Heart left ventricle (tissue), 16 donors: ENCODE measurements around the gene NOL12. TPM values are rescaled to one million over a fixed set of nuclear protein-coding genes. Genes with fewer than 3 reads are reported as not detected.

Experiments
- ATAC-seq, 4 donors: fragments of 200-7000 bp; cut with Tn5 transposase; one replicate each; pipeline ENCODE4 v1.9.1; 2020 to 2022; ENCODE audit warnings: moderate library complexity in 4 of 4, mild to moderate bottlenecking in 3 of 4, moderate number of reproducible peaks in 1 of 4
- DNase-seq, 5 donors: peaks; one replicate each; pipeline ENCODE4 v3.0.0-alpha.2; 2020
- H3K27ac ChIP-seq, 12 donors: fragments of 200-600 bp; sonication (generic) in 4 of 12; one replicate each; pipeline versions ENCODE4 v1.5.0 to v1.8.0; 2016 to 2022; ENCODE audit warnings: mild to moderate bottlenecking in 2 of 12
- H3K27me3 ChIP-seq, 9 donors: fragments of 200-600 bp; sonication (generic) in 2 of 9; one replicate each; pipeline versions ENCODE4 v1.5.1 to v1.8.0; 2016 to 2022; ENCODE audit warnings: mild to moderate bottlenecking in 3 of 9
- H3K36me3 ChIP-seq, 9 donors: fragments of 200-600 bp; sonication (generic) in 2 of 9; one replicate each; pipeline versions ENCODE4 v1.5.0 to v1.8.0; 2018 to 2022; ENCODE audit warnings: mild to moderate bottlenecking in 2 of 9
- H3K4me1 ChIP-seq, 12 donors: fragments of 200-600 bp; sonication (generic) in 4 of 12; one replicate each; pipeline versions ENCODE4 v1.5.0 to v1.8.0; 2016 to 2022; ENCODE audit warnings: mild to moderate bottlenecking in 3 of 12
- H3K4me3 ChIP-seq, 12 donors: fragments of 200-600 bp; sonication (generic) in 4 of 12; one replicate each; pipeline versions ENCODE4 v1.5.0 to v1.8.0; 2017 to 2022; ENCODE audit warnings: mild to moderate bottlenecking in 9 of 12, moderate library complexity in 4 of 12
- H3K9me3 ChIP-seq, 12 donors: fragments of 200-600 bp; sonication (generic) in 4 of 12; one replicate each; pipeline versions ENCODE4 v1.5.0 to v1.8.0; 2016 to 2022; ENCODE audit warnings: mild to moderate bottlenecking in 1 of 12
- POLR2A ChIP-seq, 2 donors: fragments of 450-650 bp; IDR thresholded peaks; one replicate each; pipeline ENCODE4 v1.6.1; 2017; ENCODE audit warnings: antibody characterized with exemption in 2 of 2, mild to moderate bottlenecking in 2 of 2, moderate library complexity in 2 of 2
- WGBS, 4 donors: extraction: QIAGEN DNeasy Blood & Tissue Kit in 2 of 4; methylation state at CpG; one replicate each; pipeline versions ENCODE4 v1.1.5 to v1.1.7; 2013 to 2018; 5-methylcytosine and 5-hydroxymethylcytosine counted together
- intact Hi-C, 10 donors: fragments of 100-400 bp; cut with DNase I; formaldehyde crosslinking; loops; one replicate each; pipeline versions ENCODE4 v1.11.1 to v1.14.2; 2022
- polyA plus RNA-seq, 2 donors: library from polyadenylated mRNA; stranded (reverse); fragments of 200-250 nt; gene quantifications; one replicate each; pipeline ENCODE4 v1.2.3, GENCODE V29; 2013
- total RNA-seq, 9 donors: library from RNA; depleted of rRNA in 2 of 9; stranded (reverse); fragments of >200 nt in 2 of 9; fragmentation: NEBNext Ultra II Directional in 3 of 9; extraction: Animal tissue kit (Norgen Biotek cat#: 25700) in 3 of 9; gene quantifications; one replicate each; pipeline versions ENCODE4 v1.1.0 to v1.2.4, GENCODE V29; 2016 to 2023
- TF ChIP-seq, protein P1 (sequence below), 12 donors: fragments of 200-600 bp; sonication (generic) in 4 of 12; IDR thresholded peaks; one replicate each; pipeline versions ENCODE4 v1.5.0 to v1.8.0; 2018 to 2022; ENCODE audit warnings: antibody characterized with exemption in 12 of 12, mild to moderate bottlenecking in 5 of 12
- donor health status: ischemic (EF 13 %, LVEDD 7.1; RV severe dilation, severe dysfunction).
- donor health status: healthy with polysubstance abuse.
- donor health status: DM: no; HTN: yes; CAD: no.
- donor health status: DM: no; HTN: no; CAD: no.
- donor health status: ischemic (EF 25% LVEDD 6.9; RV normal size, moderate dysfunction).
- donor health status: ischemic (EF 25% LVEDD 5.7; RV mildly dilated, moderate dysfunction).
- donor health status: healthy.
- donor health status: DM: yes; HTN: yes; CAD: no.
- donor health status: ischemic (EF 35%, LVEDD 5.7; RV mildly dilated, moderate dysfunction).
- donor health status: nonischemic (EF 11% LVEDD 7.7; RV severe dilation, severe dysfunction).
- donor health status: DM: yes; HTN: yes; CAD: no.
- donor health status: PGD.
- donor health status: ischemic (EF 29% LVEDD 5.4; RV normal size, mild dysfunction).
- donor health status: nonischemic (EF 23%, LVEDD 6.1; RV moderate dilation, normal function).

Gene NOL12
- total and polyA plus RNA-seq, 11 donors, result 8.0 to 29.2 (median 14.3) TPM

DNA sequence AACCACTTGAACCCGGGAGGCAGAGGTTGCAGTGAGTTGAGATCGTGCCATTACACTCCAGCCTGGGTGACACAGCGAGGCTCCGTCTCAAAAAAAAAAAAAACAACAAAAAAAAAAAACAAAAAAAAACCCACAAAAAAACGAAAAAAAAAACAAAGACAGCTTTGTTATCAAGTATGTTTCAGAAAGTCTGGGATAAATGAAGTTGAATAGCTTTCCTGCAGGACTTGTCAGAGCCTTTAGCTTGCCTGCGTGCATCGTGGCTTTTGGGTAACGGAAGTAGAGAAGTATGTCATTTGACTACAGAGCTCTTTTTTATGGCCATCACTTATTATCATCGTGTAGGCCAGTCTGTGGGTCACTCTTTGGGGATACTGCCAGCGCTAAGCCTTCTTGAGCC, 25.3 kb downstream of the NOL12 start:
- Histone ChIP-seq H3K4me3 (no peak overlapping the region), H3K9me3 (no peaks in the 10 kb centered on the region), H3K27me3 (no peaks in the 10 kb centered on the region), H3K27ac (no peak overlapping the region), H3K36me3 (no peaks in the 10 kb centered on the region), H3K4me1 (peaks cover 0 to 11% (median 1%) of the 10 kb centered on the region in 12 donors)
- DNase-seq (no peak), ATAC-seq (no peak)
- intact Hi-C loops, result no loop called here
- WGBS, 4 donors, result 85 to 92% (median 91%) methylated on average over 10 of the region's 10 CpGs
- TF ChIP-seq, protein P1, sequence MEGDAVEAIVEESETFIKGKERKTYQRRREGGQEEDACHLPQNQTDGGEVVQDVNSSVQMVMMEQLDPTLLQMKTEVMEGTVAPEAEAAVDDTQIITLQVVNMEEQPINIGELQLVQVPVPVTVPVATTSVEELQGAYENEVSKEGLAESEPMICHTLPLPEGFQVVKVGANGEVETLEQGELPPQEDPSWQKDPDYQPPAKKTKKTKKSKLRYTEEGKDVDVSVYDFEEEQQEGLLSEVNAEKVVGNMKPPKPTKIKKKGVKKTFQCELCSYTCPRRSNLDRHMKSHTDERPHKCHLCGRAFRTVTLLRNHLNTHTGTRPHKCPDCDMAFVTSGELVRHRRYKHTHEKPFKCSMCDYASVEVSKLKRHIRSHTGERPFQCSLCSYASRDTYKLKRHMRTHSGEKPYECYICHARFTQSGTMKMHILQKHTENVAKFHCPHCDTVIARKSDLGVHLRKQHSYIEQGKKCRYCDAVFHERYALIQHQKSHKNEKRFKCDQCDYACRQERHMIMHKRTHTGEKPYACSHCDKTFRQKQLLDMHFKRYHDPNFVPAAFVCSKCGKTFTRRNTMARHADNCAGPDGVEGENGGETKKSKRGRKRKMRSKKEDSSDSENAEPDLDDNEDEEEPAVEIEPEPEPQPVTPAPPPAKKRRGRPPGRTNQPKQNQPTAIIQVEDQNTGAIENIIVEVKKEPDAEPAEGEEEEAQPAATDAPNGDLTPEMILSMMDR (IDR thresholded peaks at IDR 0.05), result no peak
- TF ChIP-seq POLR2A (IDR thresholded peaks at IDR 0.05), result no peak

DNA sequence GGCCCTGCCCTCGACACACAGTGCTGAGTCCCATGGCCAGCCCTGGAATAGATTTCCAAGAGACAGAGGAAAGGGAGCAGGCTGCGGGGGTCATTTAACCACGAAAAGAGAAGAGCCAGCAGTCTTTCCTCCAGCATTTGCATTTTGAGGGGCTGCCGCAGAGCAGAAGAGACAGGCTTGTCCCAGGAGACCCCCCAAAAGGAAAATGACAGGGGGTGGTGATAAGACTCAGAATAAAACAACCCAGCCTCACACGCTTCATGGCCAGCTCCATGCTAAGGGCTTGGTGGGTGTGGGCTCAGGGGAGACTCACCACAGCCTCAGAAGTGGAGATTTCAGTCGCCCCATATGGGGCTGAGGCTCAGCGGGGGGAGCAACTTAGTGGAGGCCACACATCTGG, 27.6 kb downstream of the NOL12 start:
- WGBS, 4 donors, result 92 to 95% (median 93%) methylated on average over 7 of the region's 7 CpGs
- Histone ChIP-seq H3K27ac (no peak overlapping the region), H3K4me1 (peaks cover 0 to 4% (median 0%) of the 10 kb centered on the region in 12 donors), H3K9me3 (no peaks in the 10 kb centered on the region), H3K27me3 (no peaks in the 10 kb centered on the region), H3K36me3 (no peaks in the 10 kb centered on the region), H3K4me3 (no peak overlapping the region)
- intact Hi-C loops, result no loop called here
- no peak for DNase-seq
- TF ChIP-seq, protein P1 (IDR thresholded peaks at IDR 0.05), result no peak
- no peak for TF ChIP-seq POLR2A (IDR thresholded peaks at IDR 0.05)
- ATAC-seq, result no peak

DNA sequence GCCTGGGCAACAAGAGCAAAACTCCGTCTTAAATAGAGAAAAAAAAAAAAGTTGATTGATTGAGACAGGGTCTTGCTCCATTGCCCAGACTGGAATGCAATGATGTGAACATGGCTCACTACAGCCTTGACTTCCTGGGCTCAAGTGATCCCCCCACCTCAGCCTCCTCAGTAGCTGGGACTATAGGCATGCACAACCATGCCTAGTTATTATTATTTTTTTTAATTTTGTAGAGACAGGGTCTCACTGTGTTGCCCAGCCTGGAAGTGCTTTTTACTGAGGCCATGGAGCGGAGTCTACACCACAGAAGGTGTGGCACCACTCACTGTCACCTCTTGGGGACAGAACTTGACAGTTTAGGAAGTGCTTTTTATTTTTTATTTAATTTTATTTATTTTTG, 28.5 kb downstream of the NOL12 start:
- H3K4me1 ChIP-seq, result no peaks in the 10 kb centered on the region
- H3K27me3 ChIP-seq, result no peaks in the 10 kb centered on the region
- WGBS, 4 donors, result 92 to 98% (median 95%) methylated on average over 2 of the region's 2 CpGs
- H3K4me3 ChIP-seq, result no peak overlapping the region
- ATAC-seq, result no peak
- no peak overlapping the region for H3K27ac ChIP-seq
- no peak for DNase-seq
- no peaks in the 10 kb centered on the region for H3K9me3 ChIP-seq
- no peaks in the 10 kb centered on the region for H3K36me3 ChIP-seq
- TF ChIP-seq POLR2A (IDR thresholded peaks at IDR 0.05), result no peak
- TF ChIP-seq, protein P1 (IDR thresholded peaks at IDR 0.05), result no peak
- intact Hi-C loops, result no loop called here

DNA sequence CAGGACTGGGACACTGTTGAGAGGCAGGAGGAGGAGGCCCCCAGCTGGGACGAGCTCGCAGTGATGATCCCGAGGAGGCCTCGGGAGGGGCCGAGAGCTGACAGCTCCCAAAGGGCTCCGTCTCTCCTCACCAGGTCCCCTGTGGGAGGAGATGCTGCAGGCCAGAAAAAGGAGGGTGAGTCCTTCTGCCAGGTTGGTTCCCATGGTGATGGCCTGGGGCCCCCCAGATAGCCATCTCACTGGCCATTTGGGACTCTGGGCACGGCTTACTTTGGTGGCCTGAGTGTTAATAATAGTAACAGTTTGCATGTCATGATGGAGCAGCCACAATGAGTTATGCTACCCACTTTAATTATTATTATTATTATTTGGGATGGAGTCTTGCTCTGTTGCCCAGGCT, 29.6 kb downstream of the NOL12 start:
- WGBS, 4 donors, result 74 to 86% (median 82%) methylated on average over 4 to 7 of the region's 7 CpGs
- Histone ChIP-seq H3K4me3 (no peak overlapping the region), H3K4me1 (no peaks in the 10 kb centered on the region), H3K27ac (no peak overlapping the region), H3K27me3 (no peaks in the 10 kb centered on the region), H3K9me3 (no peaks in the 10 kb centered on the region), H3K36me3 (no peaks in the 10 kb centered on the region)
- intact Hi-C loops, result no loop called here
- no peak for ATAC-seq
- no peak for DNase-seq
- no peak for TF ChIP-seq POLR2A (IDR thresholded peaks at IDR 0.05)
- TF ChIP-seq, protein P1 (IDR thresholded peaks at IDR 0.05), result no peak
